BJ (cell line): Measurements from ENCODE around the gene NLE1. TPM values are rescaled to one million over a fixed set of nuclear protein-coding genes. Genes with fewer than 3 reads are reported as not detected.
A peak's percentile ranks its signal among the peaks of the same experiment; 100 is the strongest.

Experiments used
- CTCF ChIA-PET: fragments of 350-600 bp; formaldehyde crosslinking; extraction: SDS; loops from one replicate; lab custom pipeline; 2021; ENCODE audit warnings: antibody characterized with exemption, inconsistent platforms; lab: Yijun Ruan, JAX
- POLR2A ChIA-PET: fragments of 300-600 bp; sonication (Branson Sonifier 250); formaldehyde crosslinking; extraction: SDS; loops from one replicate; lab custom pipeline; 2021; ENCODE audit warnings: antibody characterized with exemption; lab: Charles Lee
- DNase-seq: peaks from one replicate; pipeline ENCODE4 v3.0.0-alpha.2; 2011; ENCODE audit warnings: low read depth
- H3K27me3 ChIP-seq: 2 replicates; pipeline ENCODE4 v1.6.0; 2011; ENCODE audit warnings: low read length; ENCODE audit not compliant: control insufficient read depth, insufficient read depth
- H3K36me3 ChIP-seq: 2 replicates; pipeline ENCODE4 v1.5.1; 2011; ENCODE audit warnings: low read length; ENCODE audit not compliant: control insufficient read depth, insufficient read depth
- H3K4me3 ChIP-seq: 2 replicates; pipeline ENCODE4 v1.5.1; 2011; ENCODE audit warnings: low read depth, mild to moderate bottlenecking, control low read depth, low read length
- polyA plus RNA-seq: library from polyadenylated mRNA; depleted of rRNA; stranded (reverse); fragments of >200 nt; gene quantifications from 2 replicates; pipeline ENCODE4 v1.2.3, GENCODE V29; 2011
- TF ChIP-seq, protein P1 (sequence below): IDR thresholded peaks from 2 replicates; pipeline ENCODE4 v1.5.1; 2011; ENCODE audit warnings: low read depth, mild to moderate bottlenecking, control low read depth, inconsistent platforms, low read length, moderate library complexity; ENCODE audit not compliant: insufficient read depth

NLE1 gene
- polyA plus RNA-seq, 1 experiment: 14.9 TPM

DNA sequence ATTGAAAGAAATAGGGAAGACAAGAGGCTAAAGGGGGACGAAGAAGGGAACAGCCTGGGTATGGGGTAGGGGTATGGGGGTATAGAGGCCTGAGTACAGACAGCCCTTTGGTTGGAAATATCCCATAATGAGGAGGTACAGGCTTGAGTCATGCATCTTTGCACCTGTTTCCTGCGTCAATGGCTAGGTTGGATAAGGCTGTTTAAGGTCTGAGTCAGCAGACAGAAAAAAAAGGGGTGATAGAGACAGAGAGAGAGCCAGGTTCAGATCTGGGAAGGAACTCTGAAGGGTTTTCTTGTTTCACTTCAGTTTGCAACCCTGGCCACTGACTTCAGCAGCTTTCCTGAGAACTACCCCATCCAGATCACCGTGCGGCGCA is 12.1 kb downstream of the NLE1 start:
- TF ChIP-seq, protein P1, sequence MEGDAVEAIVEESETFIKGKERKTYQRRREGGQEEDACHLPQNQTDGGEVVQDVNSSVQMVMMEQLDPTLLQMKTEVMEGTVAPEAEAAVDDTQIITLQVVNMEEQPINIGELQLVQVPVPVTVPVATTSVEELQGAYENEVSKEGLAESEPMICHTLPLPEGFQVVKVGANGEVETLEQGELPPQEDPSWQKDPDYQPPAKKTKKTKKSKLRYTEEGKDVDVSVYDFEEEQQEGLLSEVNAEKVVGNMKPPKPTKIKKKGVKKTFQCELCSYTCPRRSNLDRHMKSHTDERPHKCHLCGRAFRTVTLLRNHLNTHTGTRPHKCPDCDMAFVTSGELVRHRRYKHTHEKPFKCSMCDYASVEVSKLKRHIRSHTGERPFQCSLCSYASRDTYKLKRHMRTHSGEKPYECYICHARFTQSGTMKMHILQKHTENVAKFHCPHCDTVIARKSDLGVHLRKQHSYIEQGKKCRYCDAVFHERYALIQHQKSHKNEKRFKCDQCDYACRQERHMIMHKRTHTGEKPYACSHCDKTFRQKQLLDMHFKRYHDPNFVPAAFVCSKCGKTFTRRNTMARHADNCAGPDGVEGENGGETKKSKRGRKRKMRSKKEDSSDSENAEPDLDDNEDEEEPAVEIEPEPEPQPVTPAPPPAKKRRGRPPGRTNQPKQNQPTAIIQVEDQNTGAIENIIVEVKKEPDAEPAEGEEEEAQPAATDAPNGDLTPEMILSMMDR: no peak
- CTCF ChIA-PET: interaction anchor here (1.3 to 3.1 kb wide), 5 partner anchors 11 to 131 kb away, joined by 4 to 27 read pairs (median 6); partner anchors contain the start of genes NLE1 and RAD51D
- no peak for DNase-seq
- POLR2A ChIA-PET: no interaction called here
- Histone ChIP-seq H3K4me3 (no peak overlapping the region), H3K36me3 (peaks cover 13% of the 10 kb centered on the region), H3K27me3 (no peaks in the 10 kb centered on the region)

DNA sequence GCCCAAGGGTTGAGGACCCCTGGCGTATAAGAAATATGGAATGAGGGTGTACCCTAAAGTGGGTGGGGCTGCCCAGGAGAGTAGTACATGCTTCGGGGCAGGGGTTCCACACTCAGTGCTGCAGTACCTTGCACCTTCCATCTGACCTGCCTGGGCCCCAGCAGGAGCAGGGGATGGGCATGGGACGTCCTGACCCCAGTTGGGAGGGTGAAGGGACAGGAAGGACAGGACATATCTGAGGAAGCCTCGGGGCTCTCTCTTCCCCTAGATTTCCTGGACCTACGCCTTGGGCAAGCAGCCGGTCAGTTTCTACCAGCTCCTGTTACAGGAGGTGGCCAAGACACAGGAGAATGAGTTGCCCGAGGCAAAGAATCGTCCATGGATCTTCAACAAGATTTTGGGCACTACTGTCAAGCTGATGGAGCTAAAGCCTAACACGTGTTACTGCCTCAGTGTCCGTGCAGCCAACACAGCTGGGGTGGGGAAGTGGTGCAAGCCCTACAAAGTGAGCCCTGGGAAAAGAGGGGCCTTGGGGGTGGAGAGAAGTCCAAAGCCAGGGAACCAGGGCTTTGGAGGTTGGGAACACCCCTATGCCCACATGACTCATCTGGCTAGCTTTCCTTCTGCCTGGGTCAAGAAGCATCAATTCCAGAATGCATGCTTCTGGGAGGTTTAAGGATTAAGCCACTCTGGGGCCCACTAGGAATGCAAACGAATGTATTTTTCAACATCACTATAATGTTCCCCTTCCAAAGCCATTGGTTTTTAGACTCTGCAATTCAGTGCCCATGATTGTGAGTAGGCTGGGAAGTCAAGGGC is 12.7 kb downstream of the NLE1 start:
- no peak for DNase-seq
- H3K36me3 ChIP-seq: peaks cover 13% of the 10 kb centered on the region
- TF ChIP-seq, protein P1: no peak
- POLR2A ChIA-PET: no interaction called here
- CTCF ChIA-PET: interaction anchor here (1.3 to 3.1 kb wide), 3 partner anchors 10 to 587 kb away, joined by 3 to 27 read pairs (median 6); partner anchors contain the start of gene RAD51D
- H3K4me3 ChIP-seq: no peak overlapping the region
- no peaks in the 10 kb centered on the region for H3K27me3 ChIP-seq

DNA sequence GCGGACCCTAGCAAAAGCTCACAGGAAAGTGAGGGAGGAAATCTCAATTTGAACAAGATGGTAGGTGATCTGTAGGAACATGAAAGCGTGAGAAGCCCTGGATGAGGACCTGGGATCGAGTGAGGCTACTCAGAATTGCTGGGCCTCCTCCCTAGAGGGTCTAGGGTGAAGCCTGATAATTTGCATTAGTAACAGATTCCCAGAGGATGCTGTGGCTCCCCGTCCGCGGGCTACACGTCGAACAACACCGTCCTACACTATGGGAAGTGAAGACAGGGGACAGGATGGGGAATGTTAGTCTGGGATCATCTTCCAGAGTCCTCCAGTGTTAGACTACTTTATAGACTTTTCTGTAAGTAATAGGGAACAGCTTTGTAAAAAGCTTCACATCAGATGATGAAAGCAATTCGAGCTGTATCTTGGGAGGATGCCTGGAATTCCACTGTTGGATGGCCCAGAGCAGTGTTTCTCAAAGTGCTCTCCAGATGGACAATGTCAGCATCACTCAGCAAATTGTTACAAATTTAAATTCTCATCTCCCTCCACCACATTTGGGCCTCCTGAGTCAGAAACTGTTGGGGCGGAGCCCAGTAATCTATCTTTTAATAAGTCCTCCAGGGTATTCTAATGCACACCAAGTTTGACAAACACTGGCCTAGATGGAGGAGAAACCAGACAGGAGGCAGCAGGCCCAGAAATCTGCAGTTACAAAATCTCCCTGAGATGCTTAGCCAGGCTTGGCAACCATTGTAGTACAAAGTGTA is 14.2 kb downstream of the NLE1 start:
- no peaks in the 10 kb centered on the region for H3K27me3 ChIP-seq
- ChIA-PET POLR2A (no interaction called here), CTCF (interaction anchor here (0.9 to 3.1 kb wide), 5 partner anchors 8 to 585 kb away, joined by 3 to 27 read pairs (median 3); partner anchors contain the start of gene RAD51D)
- peaks cover 5% of the 10 kb centered on the region for H3K36me3 ChIP-seq
- no peak overlapping the region for H3K4me3 ChIP-seq
- DNase-seq: peak; percentile 78
- TF ChIP-seq, protein P1: no peak

DNA sequence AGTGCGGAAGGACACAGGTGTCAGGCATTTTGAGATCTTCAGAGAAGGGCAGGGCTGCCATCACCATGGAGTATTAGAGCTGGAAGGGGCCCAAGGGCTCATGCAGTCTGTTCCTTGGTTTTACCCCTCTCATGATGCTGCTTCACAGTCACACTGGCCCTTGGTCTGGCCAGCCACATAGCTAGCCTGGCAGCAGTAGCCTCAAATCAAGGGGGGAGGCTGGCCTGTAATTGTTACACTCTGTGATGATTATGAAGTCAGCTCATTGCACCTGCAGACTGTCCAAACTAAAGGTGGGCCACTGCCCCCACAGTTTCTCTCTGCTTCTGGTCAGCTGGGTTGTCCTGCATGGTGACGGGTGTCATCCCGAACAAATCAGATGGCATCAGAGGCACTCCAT is 20.8 kb downstream of the NLE1 start, which contains the start of gene FNDC8:
TSS of gene FNDC8 (plus strand) at position 301 of the 400 bp plus-strand sequence. CDS start at position 380, 79 bp downstream.
- CTCF ChIA-PET: interaction anchor here (2.3 to 7.4 kb wide), 3 partner anchors 16 to 578 kb away, joined by 11 to 90 read pairs (median 31); no protein-coding TSS in a partner anchor
- DNase-seq: no peak
- H3K36me3 ChIP-seq: no peaks in the 10 kb centered on the region
- TF ChIP-seq, protein P1: no peak
- no peak within 1 kb of the TSS for H3K4me3 ChIP-seq
- no peaks in the 10 kb centered on the region for H3K27me3 ChIP-seq
- POLR2A ChIA-PET: no interaction called here
